GM23338 (cell line): ENCODE data around the gene FAM168A. TPM values are rescaled to one million over a fixed set of nuclear protein-coding genes. Genes with fewer than 3 reads are reported as not detected.

Source experiments
- ATAC-seq: fragments of 200-7000 bp; cut with Tn5 transposase; 3 replicates; pipeline ENCODE4 v1.9.1; 2020
- DNase-seq: peaks from one replicate; pipeline ENCODE4 v3.0.0-alpha.2; 2015; ENCODE audit warnings: low spot score
- H2AFZ ChIP-seq: fragments of 200-600 bp; sonication (generic); 2 replicates; pipeline ENCODE4 v1.8.0; 2016; ENCODE audit warnings: antibody characterized with exemption, mild to moderate bottlenecking, moderate library complexity
- H3F3A ChIP-seq: fragments of 200-600 bp; sonication (generic); replicated peaks from 2 replicates; pipeline ENCODE4 v1.8.0; 2017; ENCODE audit warnings: antibody characterized with exemption, mixed run types, low read depth
- H3K27ac ChIP-seq: fragments of 200-600 bp; sonication (generic); 2 replicates; pipeline ENCODE4 v1.6.1; 2016; ENCODE audit warnings: low read depth
- H3K27me3 ChIP-seq: fragments of 200-600 bp; sonication (generic); 2 replicates; pipeline ENCODE4 v1.8.0; 2016; ENCODE audit warnings: mild to moderate bottlenecking, mixed run types, moderate library complexity; ENCODE audit not compliant: insufficient read depth
- H3K36me3 ChIP-seq: fragments of 200-600 bp; sonication (generic); 2 replicates; pipeline ENCODE4 v1.8.0; 2016; ENCODE audit warnings: mild to moderate bottlenecking; ENCODE audit not compliant: insufficient read depth
- H3K4me1 ChIP-seq: fragments of 200-600 bp; sonication (generic); 2 replicates; pipeline ENCODE4 v1.8.0; 2016; ENCODE audit warnings: mild to moderate bottlenecking, moderate library complexity; ENCODE audit not compliant: insufficient read depth
- H3K4me2 ChIP-seq: fragments of 200-600 bp; sonication (generic); 2 replicates; pipeline ENCODE4 v1.7.1; 2017; ENCODE audit warnings: mixed run types
- H3K4me3 ChIP-seq: fragments of 200-600 bp; sonication (generic); 2 replicates; pipeline ENCODE4 v1.6.1; 2016; ENCODE audit warnings: mixed run types
- H3K79me2 ChIP-seq: fragments of 200-600 bp; sonication (generic); replicated peaks from 2 replicates; pipeline ENCODE4 v1.8.0; 2017; ENCODE audit warnings: mild to moderate bottlenecking; ENCODE audit not compliant: insufficient read depth
- H3K9me2 ChIP-seq: fragments of 200-600 bp; sonication (generic); 2 replicates; pipeline ENCODE4 v1.8.0; 2017; ENCODE audit not compliant: insufficient read depth
- H4K20me1 ChIP-seq: fragments of 200-600 bp; sonication (generic); replicated peaks from 2 replicates; pipeline ENCODE4 v1.8.0; 2017; ENCODE audit warnings: mild to moderate bottlenecking; ENCODE audit not compliant: insufficient read depth
- H3K27ac Mint-ChIP-seq: 2 replicates; pipeline ENCODE4 v1.8.0; 2020; ENCODE audit warnings: inconsistent platforms, mild to moderate bottlenecking, moderate library complexity, mixed read lengths
- H3K27me3 Mint-ChIP-seq: 3 replicates; pipeline ENCODE4 v1.8.0; 2022; ENCODE audit warnings: low read depth, mild to moderate bottlenecking, moderate library complexity, mixed read lengths, inconsistent platforms; ENCODE audit not compliant: insufficient read depth, poor library complexity
- H3K36me3 Mint-ChIP-seq: 3 replicates; pipeline ENCODE4 v1.8.0; 2021; ENCODE audit warnings: low read depth, mild to moderate bottlenecking, inconsistent platforms, moderate library complexity, mixed read lengths
- H3K4me1 Mint-ChIP-seq: 3 replicates; pipeline ENCODE4 v1.8.0; 2020; ENCODE audit warnings: mild to moderate bottlenecking, inconsistent platforms, mixed read lengths
- H3K4me3 Mint-ChIP-seq: 3 replicates; pipeline ENCODE4 v1.8.0; 2021; ENCODE audit warnings: moderate library complexity, mild to moderate bottlenecking, inconsistent platforms, mixed read lengths
- H3K9me3 Mint-ChIP-seq: 3 replicates; pipeline ENCODE4 v1.8.0; 2020; ENCODE audit warnings: moderate library complexity, mild to moderate bottlenecking, inconsistent platforms, mixed read lengths
- CREB1 ChIP-seq: fragments of 250-450 bp; sonication (Bioruptor Pico); IDR thresholded peaks from 2 replicates; pipeline ENCODE4 v1.5.0; 2020; ENCODE audit warnings: low read depth, mild to moderate bottlenecking, moderate library complexity
- CTCF ChIP-seq, 2 experiments: fragments of 200-600 bp in 1 of 2; sonication (generic) in 1 of 2; conservative IDR thresholded peaks; 2 replicates each; pipeline versions ENCODE4 v1.5.1 to v1.6.1; 2016 to 2017; ENCODE audit warnings: antibody characterized with exemption in 2 of 2, low read depth in 2 of 2, mild to moderate bottlenecking in 2 of 2, moderate library complexity in 1 of 2
- ETS1 ChIP-seq: IDR thresholded peaks from 2 replicates; pipeline ENCODE4 v1.6.1; 2016; ENCODE audit warnings: antibody characterized with exemption
- REST ChIP-seq: IDR thresholded peaks from one replicate; pipeline ENCODE4 v1.6.1; 2018; ENCODE audit warnings: antibody characterized with exemption; ENCODE audit not compliant: unreplicated experiment
- ZNF114 ChIP-seq: fragments of 250-450 bp; sonication (Bioruptor Pico); IDR thresholded peaks from 2 replicates; pipeline ENCODE4 v1.5.0; 2020; ENCODE audit warnings: mild to moderate bottlenecking, moderate library complexity
- ZNF331 ChIP-seq: fragments of 250-450 bp; sonication (Bioruptor Pico); IDR thresholded peaks from 2 replicates; pipeline ENCODE4 v1.5.0; 2020; ENCODE audit warnings: low read depth, mild to moderate bottlenecking, moderate library complexity
- ZNF462 ChIP-seq: fragments of 250-450 bp; sonication (Bioruptor Pico); IDR thresholded peaks from 2 replicates; pipeline ENCODE4 v1.5.0; 2020; ENCODE audit warnings: mild to moderate bottlenecking, moderate library complexity
- polyA plus RNA-seq: library from polyadenylated mRNA; unstranded; fragments of >200 nt; fragmentation: Nextera tagmentation; extraction: Ambion mirVana; gene quantifications from 2 replicates; pipeline ENCODE4 v1.2.1, GENCODE V29; 2016
- total RNA-seq: library from RNA; depleted of rRNA; stranded (reverse); fragments of >200 nt; shearing (Covaris generic); gene quantifications from 2 replicates; pipeline ENCODE4 v1.2.3, GENCODE V29; 2014

FAM168A gene
- total and polyA plus RNA-seq, 2 experiments from 2014 or later, result 8.0 to 20.3 TPM

- TF ChIP-seq CTCF (conservative IDR thresholded peaks at IDR 0.05; ENCODE audit: low read depth in 2 of 2) (no peak), ZNF114 (CRISPR knock-in tag) (no peak), ETS1 (no peak), CREB1 (CRISPR knock-in tag) (no peak), ZNF331 (CRISPR knock-in tag) (no peak)
These were observed 207.0 kb downstream of the FAM168A start (continued) for GRCh38 chr11:73390601-73391565.

GRCh38 chr11:73389916-73390315 is 208.0 kb downstream of the FAM168A start:
- Mint-ChIP-seq H3K27me3 (peaks cover 11% of the 10 kb centered on the region), H3K36me3 (no peaks in the 10 kb centered on the region; the same call in 2 of the 3 replicates), H3K27ac (no peak overlapping the region), H3K4me3 (no peak overlapping the region), H3K4me1 (peaks cover 17% of the 10 kb centered on the region), H3K9me3 (no peaks in the 10 kb centered on the region)
- Histone ChIP-seq H3F3A (no peaks in the 10 kb centered on the region), H2AFZ (no peak overlapping the region), H3K36me3 (no peaks in the 10 kb centered on the region), H3K9me2 (no peaks in the 10 kb centered on the region), H4K20me1 (no peaks in the 10 kb centered on the region; the same call in none of the 2 replicates), H3K4me1 (no peaks in the 10 kb centered on the region), H3K79me2 (peaks cover 5% of the 10 kb centered on the region; the same call in 1 of the 2 replicates), H3K4me2 (no peak overlapping the region), H3K27ac (no peak overlapping the region), H3K27me3 (no peaks in the 10 kb centered on the region), H3K4me3 (no peak overlapping the region)
- no peak for DNase-seq
- no peak for ATAC-seq
- TF ChIP-seq ZNF462 (CRISPR knock-in tag) (no peak), REST (no peak), ZNF114 (CRISPR knock-in tag) (no peak), ZNF331 (CRISPR knock-in tag) (no peak), CTCF (conservative IDR thresholded peaks at IDR 0.05; ENCODE audit: low read depth in 2 of 2) (no peak)
